Gastroesophageal sphincter (tissue), 3 donors: Measurements from ENCODE around the gene COL15A1.

Source experiments
- EP300 ChIP-seq: sonication (generic); formaldehyde crosslinking; IDR thresholded peaks from one replicate; pipeline ENCODE4 v1.6.1; 2017; ENCODE audit warnings: antibody characterized with exemption, mild to moderate bottlenecking
- POLR2AphosphoS5 ChIP-seq: sonication (generic); formaldehyde crosslinking; IDR thresholded peaks from one replicate; pipeline ENCODE4 v1.6.1; 2017; ENCODE audit warnings: antibody characterized with exemption
- TF ChIP-seq, protein P1 (sequence below), 4 experiments: fragments of 200-600 bp in 2 of 4; fragments of 450-650 bp in 2 of 4; sonication (generic) in 1 of 4; IDR thresholded peaks; one replicate each; pipeline ENCODE4 v1.5.1; 2017 to 2019; ENCODE audit warnings: antibody characterized with exemption in 4 of 4, mild to moderate bottlenecking in 2 of 4, moderate library complexity in 2 of 4

DNA sequence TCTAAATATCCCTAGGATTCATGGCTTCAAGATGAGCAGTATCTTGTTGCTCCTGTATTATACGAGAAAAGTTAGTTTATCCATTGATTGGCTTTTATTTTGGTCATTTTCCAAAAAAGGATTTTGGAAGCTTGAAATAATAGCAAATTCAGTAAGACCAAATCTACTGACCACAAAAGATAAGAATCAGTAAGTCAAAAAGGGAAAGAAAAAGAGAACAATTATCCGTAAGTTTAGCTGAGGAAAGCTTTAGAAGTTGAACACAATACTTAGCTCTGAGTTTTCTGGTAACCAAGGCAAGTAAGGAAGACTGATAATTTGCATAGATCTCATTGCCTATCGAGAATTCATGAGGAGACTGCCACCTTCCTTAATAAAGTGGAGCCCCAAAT lies 170.3 kb downstream of the COL15A1 start:
- TF ChIP-seq, protein P1, sequence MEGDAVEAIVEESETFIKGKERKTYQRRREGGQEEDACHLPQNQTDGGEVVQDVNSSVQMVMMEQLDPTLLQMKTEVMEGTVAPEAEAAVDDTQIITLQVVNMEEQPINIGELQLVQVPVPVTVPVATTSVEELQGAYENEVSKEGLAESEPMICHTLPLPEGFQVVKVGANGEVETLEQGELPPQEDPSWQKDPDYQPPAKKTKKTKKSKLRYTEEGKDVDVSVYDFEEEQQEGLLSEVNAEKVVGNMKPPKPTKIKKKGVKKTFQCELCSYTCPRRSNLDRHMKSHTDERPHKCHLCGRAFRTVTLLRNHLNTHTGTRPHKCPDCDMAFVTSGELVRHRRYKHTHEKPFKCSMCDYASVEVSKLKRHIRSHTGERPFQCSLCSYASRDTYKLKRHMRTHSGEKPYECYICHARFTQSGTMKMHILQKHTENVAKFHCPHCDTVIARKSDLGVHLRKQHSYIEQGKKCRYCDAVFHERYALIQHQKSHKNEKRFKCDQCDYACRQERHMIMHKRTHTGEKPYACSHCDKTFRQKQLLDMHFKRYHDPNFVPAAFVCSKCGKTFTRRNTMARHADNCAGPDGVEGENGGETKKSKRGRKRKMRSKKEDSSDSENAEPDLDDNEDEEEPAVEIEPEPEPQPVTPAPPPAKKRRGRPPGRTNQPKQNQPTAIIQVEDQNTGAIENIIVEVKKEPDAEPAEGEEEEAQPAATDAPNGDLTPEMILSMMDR (IDR thresholded peaks at IDR 0.05), result no peak
- TF ChIP-seq POLR2AphosphoS5, result no peak
- no peak for TF ChIP-seq EP300
